ENCODE measurements around the gene CC2D2A. TPM values are rescaled to one million over a fixed set of nuclear protein-coding genes. Genes with fewer than 3 reads are reported as not detected.

Gene CC2D2A
- total and polyA plus RNA-seq, 9 of the 15 experiments (the other 6 are each of a cell fraction or from before 2014, with no cell fraction given), result 0.36 to 2.5 (median 1.6) TPM

GRCh38 chr4:15557786-15558550, 88.3 kb downstream of the CC2D2A start (continued):
- TF ChIP-seq CHD7 (IDR thresholded peaks at IDR 0.05; ENCODE audit: low read depth, low read length), result no peak

All from K562 (cell line).